Neural crest cell (in vitro differentiated cells): ENCODE data around the gene TNNI3K. TPM values are rescaled to one million over a fixed set of nuclear protein-coding genes. Genes with fewer than 3 reads are reported as not detected.

Source experiments
- DNase-seq: peaks from one replicate; pipeline ENCODE4 v3.0.0; 2021; ENCODE audit warnings: low read depth, mixed read lengths, low spot score
- H3K27ac Mint-ChIP-seq: one replicate; pipeline ENCODE4 v1.8.0; 2021; ENCODE audit warnings: mild to moderate bottlenecking, mixed read lengths; ENCODE audit not compliant: unreplicated experiment
- H3K27me3 Mint-ChIP-seq: 2 replicates; pipeline ENCODE4 v1.8.0; 2021; ENCODE audit warnings: low read depth, mild to moderate bottlenecking, mixed read lengths
- H3K36me3 Mint-ChIP-seq: 2 replicates; pipeline ENCODE4 v1.8.0; 2021; ENCODE audit warnings: low read depth, mild to moderate bottlenecking, mixed read lengths
- H3K4me1 Mint-ChIP-seq: 2 replicates; pipeline ENCODE4 v1.8.0; 2021; ENCODE audit warnings: mixed read lengths
- H3K4me3 Mint-ChIP-seq: one replicate; pipeline ENCODE4 v1.8.0; 2021; ENCODE audit warnings: mild to moderate bottlenecking, mixed read lengths
- H3K9me3 Mint-ChIP-seq: 2 replicates; pipeline ENCODE4 v1.8.0; 2021; ENCODE audit warnings: mixed read lengths
- CTCF ChIP-seq: fragments of 200-600 bp; sonication (generic); conservative IDR thresholded peaks from 2 replicates; pipeline ENCODE4 v1.5.0; 2021; ENCODE audit warnings: antibody characterized with exemption, mild to moderate bottlenecking
- total RNA-seq: library from RNA; stranded (reverse); gene quantifications from 2 replicates; pipeline ENCODE4 v1.2.1, GENCODE V29; 2021

Gene TNNI3K
- total RNA-seq, 1 donor from 2014 or later: 1.4 TPM

- peak overlapping the region; percentile 93 for H3K27ac Mint-ChIP-seq
Measured at GRCh38 chr1:74316302-74316701, 81.1 kb downstream of the TNNI3K start.

GRCh38 chr1:74317663-74318062 is 82.5 kb downstream of the TNNI3K start:
- peaks cover 3% of the 10 kb centered on the region for H3K9me3 Mint-ChIP-seq
- H3K4me1 Mint-ChIP-seq: peaks cover 19% of the 10 kb centered on the region
- no peak for TF ChIP-seq CTCF
- H3K4me3 Mint-ChIP-seq: no peak overlapping the region
- H3K36me3 Mint-ChIP-seq: no peaks in the 10 kb centered on the region
- no peak for DNase-seq
- no peak overlapping the region for H3K27ac Mint-ChIP-seq
- no peaks in the 10 kb centered on the region for H3K27me3 Mint-ChIP-seq

More at GRCh38 chr1:74316302-74316701, 81.1 kb downstream of the TNNI3K start:
- H3K27me3 Mint-ChIP-seq: no peaks in the 10 kb centered on the region
- H3K9me3 Mint-ChIP-seq: peaks cover 3% of the 10 kb centered on the region
- no peak for DNase-seq
- TF ChIP-seq CTCF: no peak
- H3K4me1 Mint-ChIP-seq: peaks cover 17% of the 10 kb centered on the region
- no peaks in the 10 kb centered on the region for H3K36me3 Mint-ChIP-seq
- no peak overlapping the region for H3K4me3 Mint-ChIP-seq

GRCh38 chr1:74323937-74324473 is 88.8 kb downstream of the TNNI3K start:
- no peaks in the 10 kb centered on the region for H3K9me3 Mint-ChIP-seq
- no peak for DNase-seq
- H3K36me3 Mint-ChIP-seq: no peaks in the 10 kb centered on the region
- peaks cover 11% of the 10 kb centered on the region for H3K4me1 Mint-ChIP-seq
- no peak for TF ChIP-seq CTCF
- no peak overlapping the region for H3K4me3 Mint-ChIP-seq
- H3K27me3 Mint-ChIP-seq: no peaks in the 10 kb centered on the region
- H3K27ac Mint-ChIP-seq: no peak overlapping the region

- H3K27ac Mint-ChIP-seq: no peak overlapping the region
- H3K4me1 Mint-ChIP-seq: peaks cover 11% of the 10 kb centered on the region
- DNase-seq: no peak
- no peaks in the 10 kb centered on the region for H3K9me3 Mint-ChIP-seq
- TF ChIP-seq CTCF: no peak
- H3K36me3 Mint-ChIP-seq: no peaks in the 10 kb centered on the region
- no peak overlapping the region for H3K4me3 Mint-ChIP-seq
- no peaks in the 10 kb centered on the region for H3K27me3 Mint-ChIP-seq
Measured at GRCh38 chr1:74324684-74325448, 89.7 kb downstream of the TNNI3K start.

GRCh38 chr1:74328851-74329250 is 93.7 kb downstream of the TNNI3K start:
- no peak for TF ChIP-seq CTCF
- H3K9me3 Mint-ChIP-seq: no peaks in the 10 kb centered on the region
- peaks cover 2% of the 10 kb centered on the region for H3K4me1 Mint-ChIP-seq
- no peak for DNase-seq
- H3K27me3 Mint-ChIP-seq: no peaks in the 10 kb centered on the region
- H3K4me3 Mint-ChIP-seq: no peak overlapping the region
- no peak overlapping the region for H3K27ac Mint-ChIP-seq
- no peaks in the 10 kb centered on the region for H3K36me3 Mint-ChIP-seq
